Mesenchymal stem cell (in vitro differentiated cells and primary cell): ENCODE results near the gene HRH1.

ENCODE experiments used
- DNase-seq: peaks from one replicate; pipeline ENCODE4 v3.0.0-alpha.2; 2013
- H2AFZ ChIP-seq: one replicate; pipeline ENCODE4 v1.6.1; 2013; ENCODE audit warnings: low read depth, mild to moderate bottlenecking, control low read depth, inconsistent platforms, low read length, moderate library complexity
- H2AK5ac ChIP-seq: 2 replicates; pipeline ENCODE4 v1.6.1; 2013; ENCODE audit warnings: low read length, moderate library complexity, mild to moderate bottlenecking, inconsistent platforms; ENCODE audit not compliant: severe bottlenecking
- H2BK120ac ChIP-seq: one replicate; pipeline ENCODE4 v1.6.1; 2013; ENCODE audit warnings: low read depth, mild to moderate bottlenecking, inconsistent platforms, low read length, moderate library complexity
- H2BK12ac ChIP-seq, 2 experiments: one replicate each; pipeline ENCODE4 v1.6.1; 2013; ENCODE audit warnings: inconsistent platforms in 2 of 2, low read length in 2 of 2, mild to moderate bottlenecking in 2 of 2, moderate library complexity in 2 of 2, control low read depth in 1 of 2
- H2BK15ac ChIP-seq: one replicate; pipeline ENCODE4 v1.6.1; 2013; ENCODE audit warnings: mild to moderate bottlenecking, low read depth, inconsistent platforms; ENCODE audit not compliant: poor library complexity, severe bottlenecking
- H2BK5ac ChIP-seq: 2 replicates; pipeline ENCODE4 v1.6.1; 2013; ENCODE audit warnings: low read depth, mild to moderate bottlenecking, low read length, control low read depth, inconsistent platforms; ENCODE audit not compliant: poor library complexity, severe bottlenecking
- H3K14ac ChIP-seq, 2 experiments: one replicate each; pipeline ENCODE4 v1.6.1; 2013; ENCODE audit warnings: inconsistent platforms in 2 of 2, low read length in 2 of 2, control low read depth in 1 of 2, mild to moderate bottlenecking in 1 of 2, moderate library complexity in 1 of 2
- H3K18ac ChIP-seq, 2 experiments: one replicate each; pipeline ENCODE4 v1.6.1; 2013; ENCODE audit warnings: inconsistent platforms in 2 of 2, low read length in 2 of 2, control low read depth in 1 of 2, low read depth in 1 of 2, mild to moderate bottlenecking in 1 of 2
- H3K23ac ChIP-seq, 2 experiments: one replicate each; pipeline ENCODE4 v1.6.1; 2013; ENCODE audit warnings: inconsistent platforms in 2 of 2, low read length in 2 of 2, mild to moderate bottlenecking in 2 of 2, moderate library complexity in 2 of 2, control low read depth in 1 of 2
- H3K27ac ChIP-seq: 2 replicates; pipeline ENCODE4 v1.5.1; 2013; ENCODE audit warnings: mild to moderate bottlenecking, moderate library complexity, low read length, control low read depth, inconsistent platforms; ENCODE audit not compliant: poor library complexity, severe bottlenecking
- H3K27me3 ChIP-seq, 2 experiments: 2 replicates each; pipeline versions ENCODE4 v1.6.1 to v1.7.0; 2013; ENCODE audit warnings: low read length in 2 of 2, mild to moderate bottlenecking in 2 of 2, moderate library complexity in 2 of 2, control low read depth in 1 of 2, inconsistent platforms in 1 of 2; ENCODE audit not compliant: control insufficient read depth in 1 of 2, insufficient read depth in 1 of 2
- H3K36me3 ChIP-seq, 2 experiments: 2 replicates each; pipeline versions ENCODE4 v1.6.1 to v1.7.0; 2013; ENCODE audit warnings: low read length in 2 of 2, control low read depth in 1 of 2, inconsistent platforms in 1 of 2, low read depth in 1 of 2, mild to moderate bottlenecking in 1 of 2; ENCODE audit not compliant: insufficient read depth in 2 of 2, control insufficient read depth in 1 of 2
- H3K4ac ChIP-seq, 2 experiments: one replicate each; pipeline ENCODE4 v1.6.1; 2013; ENCODE audit warnings: inconsistent platforms in 2 of 2, low read length in 2 of 2, mild to moderate bottlenecking in 2 of 2, moderate library complexity in 2 of 2, control low read depth in 1 of 2, low read depth in 1 of 2
- H3K4me1 ChIP-seq: 2 replicates; pipeline ENCODE4 v1.6.1; 2013; ENCODE audit warnings: low read depth, low read length, control low read depth; ENCODE audit not compliant: control insufficient read depth, insufficient read depth
- H3K4me2 ChIP-seq: 2 replicates; pipeline ENCODE4 v1.6.1; 2013; ENCODE audit warnings: low read length, mild to moderate bottlenecking, inconsistent platforms; ENCODE audit not compliant: poor library complexity, severe bottlenecking
- H3K4me3 ChIP-seq, 2 experiments: 2 replicates each; pipeline versions ENCODE4 v1.5.1 to v1.7.0; 2013; ENCODE audit warnings: low read length in 2 of 2, mild to moderate bottlenecking in 2 of 2, control low read depth in 1 of 2, low read depth in 1 of 2; ENCODE audit not compliant: insufficient read depth in 1 of 2
- H3K79me1 ChIP-seq: replicated peaks from 2 replicates; pipeline ENCODE4 v1.6.1; 2013; ENCODE audit warnings: mild to moderate bottlenecking, control low read depth, low read length, inconsistent platforms; ENCODE audit not compliant: poor library complexity, severe bottlenecking
- H3K9ac ChIP-seq: 2 replicates; pipeline ENCODE4 v1.7.0; 2013; ENCODE audit warnings: mild to moderate bottlenecking, low read length, moderate library complexity
- H3K9me3 ChIP-seq: 2 replicates; pipeline ENCODE4 v1.7.0; 2013; ENCODE audit warnings: mild to moderate bottlenecking, low read length; ENCODE audit not compliant: control insufficient read depth
- H4K8ac ChIP-seq: one replicate; pipeline ENCODE4 v1.6.1; 2013; ENCODE audit warnings: inconsistent platforms, mild to moderate bottlenecking, low read length, moderate library complexity
- H4K91ac ChIP-seq: one replicate; pipeline ENCODE4 v1.6.1; 2013; ENCODE audit warnings: mild to moderate bottlenecking, low read length, inconsistent platforms
- WGBS: methylation state at CpG from one replicate; pipeline ENCODE4 v1.1.7; 2013; ENCODE audit warnings: mixed read lengths; 5-methylcytosine and 5-hydroxymethylcytosine counted together

HRH1 gene

DNA sequence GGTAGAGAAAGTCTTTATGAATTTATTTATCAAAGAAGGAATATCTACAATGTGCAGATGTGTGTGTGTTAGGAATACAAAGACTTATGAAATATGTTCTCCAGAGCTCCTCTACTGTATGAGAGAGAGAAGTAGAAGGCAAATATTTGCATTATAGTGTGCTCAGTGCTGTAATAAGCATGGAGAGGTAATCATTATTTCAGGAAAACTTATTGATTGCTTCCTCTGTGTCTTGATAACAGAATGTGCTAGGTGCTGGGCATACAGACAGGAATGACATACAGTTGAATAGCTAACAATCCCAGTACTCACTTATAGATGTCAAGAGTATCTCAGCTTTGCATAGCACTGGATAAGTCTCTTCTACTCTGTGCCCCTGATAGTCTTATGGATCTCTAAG, 148.2 kb downstream of the HRH1 start:
- Histone ChIP-seq H3K23ac (no peak overlapping the region), H3K4me2 (no peak overlapping the region), H2BK12ac (no peak overlapping the region), H3K36me3 (peaks cover 18 to 78% of the 10 kb centered on the region in 2 experiments), H3K4me1 (peaks cover 1% of the 10 kb centered on the region), H3K4me3 (no peak overlapping the region), H2AK5ac (no peak overlapping the region), H4K91ac (no peak overlapping the region), H3K4ac (no peak overlapping the region), H2BK120ac (no peak overlapping the region), H4K8ac (no peak overlapping the region), H2AFZ (no peak overlapping the region), H3K18ac (no peak overlapping the region), H2BK5ac (no peak overlapping the region), H3K27me3 (no peaks in the 10 kb centered on the region), H3K9me3 (no peaks in the 10 kb centered on the region), H3K14ac (no peak overlapping the region), H2BK15ac (no peak overlapping the region), H3K9ac (no peak overlapping the region), H3K79me1 (peaks cover 21% of the 10 kb centered on the region), H3K27ac (no peak overlapping the region)
- no peak for DNase-seq

DNA sequence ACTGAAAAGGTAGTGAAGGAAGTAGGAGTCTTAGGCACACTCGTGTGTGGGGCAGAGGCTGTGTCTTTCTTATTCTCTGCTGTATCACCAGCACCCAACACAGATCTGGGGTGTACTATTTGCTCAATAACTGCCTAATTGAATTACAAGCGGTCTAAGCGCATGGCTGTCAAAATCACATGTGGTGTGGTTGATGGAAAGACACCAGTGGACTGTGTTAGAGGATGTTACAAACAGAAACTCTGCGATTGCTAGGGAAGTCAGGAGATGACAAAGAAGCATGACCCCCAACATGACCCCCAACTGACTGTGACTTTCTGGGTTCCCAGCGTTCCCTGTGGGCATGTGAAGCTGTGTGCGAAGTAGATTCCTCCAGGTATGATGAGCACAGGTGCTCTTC, 149.9 kb downstream of the HRH1 start:
- H3K79me1 ChIP-seq: peaks cover 25% of the 10 kb centered on the region
- H3K4me1 ChIP-seq: peaks cover 1% of the 10 kb centered on the region
- H3K4ac ChIP-seq: no peak overlapping the region
- no peak overlapping the region for H2AK5ac ChIP-seq
- no peak overlapping the region for H2AFZ ChIP-seq
- no peak overlapping the region for H3K4me3 ChIP-seq
- H3K27me3 ChIP-seq: no peaks in the 10 kb centered on the region
- H2BK15ac ChIP-seq: no peak overlapping the region
- H3K18ac ChIP-seq: no peak overlapping the region
- H3K27ac ChIP-seq: no peak overlapping the region
- no peak overlapping the region for H2BK5ac ChIP-seq
- no peak overlapping the region for H4K91ac ChIP-seq
- no peak overlapping the region for H2BK12ac ChIP-seq
- peaks cover 28 to 82% of the 10 kb centered on the region in 2 experiments for H3K36me3 ChIP-seq
- no peak for DNase-seq
- no peak overlapping the region for H3K9ac ChIP-seq
- H3K9me3 ChIP-seq: no peaks in the 10 kb centered on the region
- H4K8ac ChIP-seq: no peak overlapping the region
- no peak overlapping the region for H3K14ac ChIP-seq
- 98% methylated on average over 6 of the region's 6 CpGs for WGBS
- no peak overlapping the region for H2BK120ac ChIP-seq
- no peak overlapping the region for H3K23ac ChIP-seq
- no peak overlapping the region for H3K4me2 ChIP-seq

DNA sequence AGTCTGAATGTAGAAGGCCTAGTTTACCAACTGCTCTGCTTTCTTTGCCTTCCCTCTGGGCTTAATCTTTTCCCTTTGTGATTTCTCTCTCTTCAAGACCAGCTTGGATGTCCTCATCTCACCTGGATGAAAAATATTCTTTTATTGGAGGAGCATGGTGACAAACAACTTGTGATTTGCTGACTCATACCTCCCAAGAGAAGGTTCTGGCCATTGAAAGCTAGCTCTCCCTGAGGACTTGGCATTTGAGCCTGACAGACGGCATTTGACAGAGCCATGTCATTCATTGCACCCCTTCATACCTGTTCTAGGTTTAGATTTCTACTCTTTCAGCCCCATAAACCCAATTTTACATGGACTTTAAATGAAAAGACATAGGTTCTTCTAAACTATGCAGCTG, 151.2 kb downstream of the HRH1 start:
- no peak overlapping the region for H3K18ac ChIP-seq
- peaks cover 26% of the 10 kb centered on the region for H3K79me1 ChIP-seq
- H3K9me3 ChIP-seq: no peaks in the 10 kb centered on the region
- no peak overlapping the region for H3K27ac ChIP-seq
- H3K14ac ChIP-seq: no peak overlapping the region
- H2BK15ac ChIP-seq: no peak overlapping the region
- no peak overlapping the region for H2AFZ ChIP-seq
- no peak overlapping the region for H3K4me2 ChIP-seq
- no peak overlapping the region for H3K4ac ChIP-seq
- 93% methylated on average over 1 of the region's 1 CpG for whole genome bisulfite sequencing
- H3K27me3 ChIP-seq: no peaks in the 10 kb centered on the region
- H3K9ac ChIP-seq: no peak overlapping the region
- H2BK5ac ChIP-seq: no peak overlapping the region
- H4K8ac ChIP-seq: no peak overlapping the region
- DNase-seq: no peak
- peaks cover 1% of the 10 kb centered on the region for H3K4me1 ChIP-seq
- no peak overlapping the region for H2BK120ac ChIP-seq
- H2BK12ac ChIP-seq: no peak overlapping the region
- no peak overlapping the region for H4K91ac ChIP-seq
- no peak overlapping the region for H3K23ac ChIP-seq
- no peak overlapping the region for H3K4me3 ChIP-seq
- peaks cover 31 to 82% of the 10 kb centered on the region in 2 experiments for H3K36me3 ChIP-seq
- no peak overlapping the region for H2AK5ac ChIP-seq

DNA sequence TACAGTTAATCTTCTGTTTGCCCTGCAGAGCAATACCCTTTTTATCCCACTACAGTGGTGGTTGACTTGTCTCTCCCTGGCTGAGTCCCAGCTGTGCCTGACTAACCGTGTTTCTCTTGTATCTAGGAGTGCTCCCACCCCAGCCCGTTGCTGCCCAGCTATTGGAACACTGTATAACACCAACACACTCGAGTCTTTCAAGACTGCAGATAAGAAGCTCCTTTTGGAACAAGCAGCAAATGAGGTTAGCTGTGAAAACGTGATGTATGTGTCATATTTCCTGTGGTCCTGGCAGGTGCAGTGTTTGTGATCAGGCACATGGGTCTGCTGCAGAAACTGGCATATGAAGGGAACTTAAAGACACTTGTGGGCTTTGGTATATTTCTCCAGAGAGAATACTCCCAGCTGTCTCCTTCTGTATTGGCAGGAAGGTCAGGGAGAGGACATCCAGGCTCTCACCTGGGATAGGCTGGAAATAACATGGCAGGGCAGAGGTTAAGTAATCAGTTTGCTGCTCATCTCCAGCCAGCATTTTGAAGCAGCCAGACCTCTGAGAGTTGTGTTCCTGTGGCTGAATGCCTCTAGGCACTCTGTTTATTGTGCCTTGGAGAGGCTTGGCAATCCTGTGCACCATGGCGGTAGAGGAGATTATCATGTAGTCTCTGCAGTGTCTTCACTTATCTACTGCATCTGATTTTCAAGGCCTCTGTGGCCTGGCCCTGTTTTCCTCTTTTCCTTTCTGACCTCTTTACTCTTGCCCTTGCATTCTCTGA, 152.7 kb downstream of the HRH1 start:
- no peak overlapping the region for H3K27ac ChIP-seq
- DNase-seq: no peak
- peaks cover 26% of the 10 kb centered on the region for H3K79me1 ChIP-seq
- H4K91ac ChIP-seq: no peak overlapping the region
- H2BK12ac ChIP-seq: no peak overlapping the region
- H3K4me2 ChIP-seq: no peak overlapping the region
- no peak overlapping the region for H2AFZ ChIP-seq
- H3K4me1 ChIP-seq: peaks cover 1% of the 10 kb centered on the region
- no peak overlapping the region for H2AK5ac ChIP-seq
- no peak overlapping the region for H3K18ac ChIP-seq
- no peaks in the 10 kb centered on the region for H3K9me3 ChIP-seq
- H2BK5ac ChIP-seq: no peak overlapping the region
- no peak overlapping the region for H3K4me3 ChIP-seq
- peak overlapping the region; percentile 78 for H3K9ac ChIP-seq
- H2BK120ac ChIP-seq: no peak overlapping the region
- no peaks in the 10 kb centered on the region for H3K27me3 ChIP-seq
- no peak overlapping the region for H3K4ac ChIP-seq
- no peak overlapping the region for H3K23ac ChIP-seq
- H3K14ac ChIP-seq: no peak overlapping the region
- H4K8ac ChIP-seq: no peak overlapping the region
- WGBS: 69% methylated on average over 5 of the region's 5 CpGs
- no peak overlapping the region for H2BK15ac ChIP-seq
- H3K36me3 ChIP-seq: peaks cover 34 to 79% of the 10 kb centered on the region in 2 experiments
